ENCODE data around the gene SLC30A1.

The SLC30A1 gene

DNA sequence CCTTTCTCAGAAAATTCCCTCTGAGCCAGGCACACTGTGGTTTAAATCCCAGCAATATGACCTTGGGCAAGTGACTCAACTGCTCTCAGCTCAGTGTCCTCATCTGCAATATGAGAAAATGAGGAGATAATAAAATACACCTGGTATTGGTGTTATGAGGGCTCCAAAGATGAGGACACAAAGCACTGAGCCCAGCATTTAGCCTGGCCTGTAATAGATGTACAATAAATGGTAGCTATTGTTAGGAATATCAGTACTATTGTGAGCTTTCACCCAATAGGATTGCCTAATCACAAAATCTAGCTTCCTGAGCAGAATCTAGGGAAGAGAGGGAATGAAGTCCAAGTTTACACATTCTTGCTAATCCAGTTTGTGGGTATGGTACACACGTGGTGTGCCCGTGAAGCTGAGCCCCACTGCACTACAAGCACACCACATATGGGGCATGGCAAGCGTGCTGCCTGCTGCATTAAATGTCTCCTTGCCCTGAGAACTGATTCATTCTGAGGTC, 24.3 kb upstream of the SLC30A1 start:
- Mint-ChIP-seq H3K27me3 (ENCODE audit: low read depth) (peaks cover 12% of the 10 kb centered on the region), H3K9me3 (no peaks in the 10 kb centered on the region), H3K4me3 (no peak overlapping the region), H3K36me3 (ENCODE audit: low read depth) (no peaks in the 10 kb centered on the region), H3K4me1 (ENCODE audit: low read depth) (peaks cover 19% of the 10 kb centered on the region), H3K27ac (no peak overlapping the region)

DNA sequence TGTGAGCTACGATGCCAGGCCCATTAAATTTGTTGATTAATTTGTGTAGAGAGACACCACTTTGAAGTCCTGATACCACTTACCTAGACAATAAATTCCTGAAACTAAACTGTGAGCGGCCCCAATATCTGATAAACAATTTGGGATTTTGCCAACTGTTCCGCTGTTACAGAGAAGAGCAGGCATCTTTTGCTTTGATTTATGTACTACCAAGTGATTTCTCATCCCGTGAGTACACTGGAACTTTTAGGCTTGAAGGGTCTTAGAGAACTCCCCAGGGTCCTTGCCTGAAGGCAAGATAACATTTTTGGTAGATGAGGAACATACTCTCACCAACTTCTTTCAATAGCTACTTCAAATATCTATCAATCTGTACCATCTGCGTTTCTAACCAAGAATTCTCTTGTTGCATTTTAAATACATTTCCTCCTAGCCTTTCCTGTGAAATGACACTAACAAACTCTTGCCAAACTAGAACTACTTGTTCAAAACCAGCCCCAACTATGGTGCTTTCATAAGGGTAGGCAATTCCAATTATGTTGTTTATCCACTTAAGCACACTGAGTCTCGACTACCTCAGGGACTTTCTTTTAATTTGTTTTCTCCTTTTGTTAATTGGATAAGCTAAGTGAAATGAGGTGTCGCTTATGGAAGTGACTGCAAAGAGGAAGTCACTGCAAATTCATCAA, 23.2 kb upstream of the SLC30A1 start:
- Mint-ChIP-seq H3K27me3 (ENCODE audit: low read depth) (peaks cover 12% of the 10 kb centered on the region), H3K4me1 (ENCODE audit: low read depth) (peaks cover 22% of the 10 kb centered on the region), H3K36me3 (ENCODE audit: low read depth) (no peaks in the 10 kb centered on the region), H3K9me3 (no peaks in the 10 kb centered on the region), H3K4me3 (no peak overlapping the region), H3K27ac (no peak overlapping the region)

DNA sequence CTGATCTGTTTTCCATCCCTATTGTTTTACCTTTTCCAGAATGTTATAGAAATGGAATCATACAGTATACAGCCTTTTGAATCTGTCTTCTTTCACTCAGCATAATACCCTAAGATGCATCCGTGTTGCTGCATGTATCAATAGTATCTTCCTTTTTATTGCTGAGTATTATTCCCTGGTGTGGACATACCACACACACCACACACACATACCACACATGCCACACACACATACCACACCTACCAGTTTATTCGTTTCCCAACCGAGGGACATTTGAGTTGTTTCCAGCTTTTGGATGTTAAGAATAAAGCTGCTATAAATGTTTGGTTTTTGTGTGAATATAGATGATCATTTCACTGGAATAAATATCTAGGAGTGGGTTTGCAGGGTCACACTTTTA, 22.2 kb upstream of the SLC30A1 start:
- Mint-ChIP-seq H3K4me3 (no peak overlapping the region), H3K4me1 (ENCODE audit: low read depth) (peaks cover 13% of the 10 kb centered on the region), H3K9me3 (no peaks in the 10 kb centered on the region), H3K27ac (no peak overlapping the region), H3K36me3 (ENCODE audit: low read depth) (no peaks in the 10 kb centered on the region), H3K27me3 (ENCODE audit: low read depth) (peaks cover 12% of the 10 kb centered on the region)

DNA sequence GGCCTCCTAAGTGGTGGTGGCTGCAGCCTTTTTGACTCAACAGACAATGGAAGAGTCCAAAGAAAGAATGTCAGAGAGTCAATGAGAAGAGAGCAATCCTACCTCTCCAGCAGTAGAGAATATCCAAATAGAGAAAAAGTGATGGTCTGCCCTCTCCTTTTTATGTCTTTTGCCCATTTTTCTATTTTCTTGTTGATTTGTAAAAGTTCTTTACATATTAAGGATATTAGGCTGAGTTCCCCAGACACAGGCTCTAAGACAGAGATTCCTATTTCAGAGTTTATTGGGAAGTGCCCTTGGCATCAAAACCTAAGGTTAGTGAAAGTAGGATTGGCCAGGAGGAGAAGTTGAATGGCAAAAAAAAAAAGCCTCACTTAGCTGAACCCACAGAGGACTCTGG, 20.3 kb upstream of the SLC30A1 start:
- Mint-ChIP-seq H3K4me1 (ENCODE audit: low read depth) (peaks cover 8% of the 10 kb centered on the region), H3K4me3 (no peak overlapping the region), H3K27ac (no peak overlapping the region), H3K9me3 (no peaks in the 10 kb centered on the region), H3K27me3 (ENCODE audit: low read depth) (peaks cover 18% of the 10 kb centered on the region), H3K36me3 (ENCODE audit: low read depth) (no peaks in the 10 kb centered on the region)

DNA sequence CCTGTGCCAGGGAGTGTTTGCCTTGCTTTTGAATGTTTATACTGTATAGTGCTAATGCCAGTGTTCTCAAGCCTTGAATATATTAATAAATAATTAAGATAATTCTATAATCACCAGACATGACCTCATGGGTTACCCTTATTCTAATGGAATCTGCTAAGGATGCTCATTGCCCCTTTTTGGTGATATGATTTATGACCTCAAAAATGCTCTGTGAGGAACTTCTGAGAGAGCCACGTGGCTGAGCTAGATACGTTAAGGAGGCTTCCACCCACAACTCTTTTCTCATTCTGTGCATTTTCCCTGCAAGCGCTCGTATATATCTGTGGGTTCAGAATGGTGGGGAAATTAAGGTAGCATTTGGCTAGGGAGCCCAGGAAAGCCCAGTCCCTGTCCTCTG, 19.6 kb upstream of the SLC30A1 start:
- Mint-ChIP-seq H3K9me3 (no peaks in the 10 kb centered on the region), H3K4me1 (ENCODE audit: low read depth) (peaks cover 8% of the 10 kb centered on the region), H3K4me3 (no peak overlapping the region), H3K27me3 (ENCODE audit: low read depth) (peaks cover 18% of the 10 kb centered on the region), H3K27ac (no peak overlapping the region), H3K36me3 (ENCODE audit: low read depth) (no peaks in the 10 kb centered on the region)

DNA sequence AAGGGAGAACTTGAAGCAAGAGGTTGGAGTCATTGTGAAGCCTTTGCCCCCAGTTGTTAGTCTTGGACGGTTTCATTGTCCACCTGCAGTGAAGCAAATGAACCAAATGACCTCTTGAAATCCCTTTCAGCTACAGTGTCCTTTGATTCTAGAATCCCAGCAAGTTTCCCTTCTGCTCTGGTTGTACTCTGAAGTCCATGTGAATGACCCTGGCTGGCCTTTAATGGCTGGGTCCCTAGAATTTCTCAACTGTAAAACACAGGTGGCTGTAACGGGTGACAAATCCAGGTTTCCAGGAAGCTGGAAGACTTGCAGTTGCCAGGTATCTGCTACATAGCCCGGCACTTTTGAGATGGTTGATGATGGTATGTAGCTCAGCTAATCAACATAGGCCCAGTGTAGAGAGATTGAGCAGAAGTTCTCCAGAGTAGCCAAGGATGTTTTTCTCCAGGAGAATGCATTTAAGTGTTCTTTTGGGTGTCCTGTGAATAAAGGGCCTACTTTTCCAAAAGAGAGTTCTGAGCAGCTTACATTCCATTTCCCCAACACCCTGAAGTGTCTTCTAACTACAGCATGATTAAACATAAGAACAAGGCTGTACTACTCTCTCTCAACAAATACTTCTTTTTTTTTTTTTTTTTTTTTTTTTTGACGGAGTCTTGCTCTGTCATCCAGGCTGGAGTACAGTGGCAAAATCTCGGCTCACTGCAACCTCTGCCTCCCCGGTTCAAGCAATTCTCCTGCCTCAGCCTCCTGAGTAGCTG, 17.6 kb upstream of the SLC30A1 start:
- H3K27ac Mint-ChIP-seq = no peak overlapping the region

DNA sequence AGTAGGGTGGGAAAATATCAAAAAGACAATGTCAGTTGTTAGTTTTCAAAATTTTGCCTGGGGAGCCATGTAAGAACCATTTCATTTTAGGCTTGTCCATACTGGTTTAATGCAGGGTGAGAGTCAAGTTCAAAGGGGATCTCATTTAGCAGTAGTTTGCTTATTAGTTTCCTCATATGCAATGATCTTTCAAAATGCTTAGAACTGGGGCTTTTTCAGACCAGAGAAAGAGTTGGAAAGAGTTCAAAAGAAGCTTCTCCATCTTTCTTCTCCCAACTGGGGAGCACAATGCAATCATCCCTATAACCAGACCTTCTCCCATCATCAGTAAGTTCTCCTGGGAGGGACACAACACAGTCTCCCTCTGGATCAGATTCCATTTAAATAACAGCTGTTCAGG, 16.5 kb upstream of the SLC30A1 start:
- H3K4me3 Mint-ChIP-seq = no peak overlapping the region
- H3K9me3 Mint-ChIP-seq = no peaks in the 10 kb centered on the region
- H3K4me1 Mint-ChIP-seq (ENCODE audit: low read depth) = peaks cover 8% of the 10 kb centered on the region
- peaks cover 25% of the 10 kb centered on the region for H3K27me3 Mint-ChIP-seq (ENCODE audit: low read depth)
- H3K36me3 Mint-ChIP-seq (ENCODE audit: low read depth) = no peaks in the 10 kb centered on the region
- no peak overlapping the region for H3K27ac Mint-ChIP-seq

More for the DNA sequence above, 17.6 kb upstream of the SLC30A1 start:
- Mint-ChIP-seq H3K27me3 (ENCODE audit: low read depth) (peaks cover 32% of the 10 kb centered on the region), H3K4me3 (no peak overlapping the region), H3K9me3 (no peaks in the 10 kb centered on the region), H3K36me3 (ENCODE audit: low read depth) (no peaks in the 10 kb centered on the region), H3K4me1 (ENCODE audit: low read depth) (peaks cover 8% of the 10 kb centered on the region)

DNA sequence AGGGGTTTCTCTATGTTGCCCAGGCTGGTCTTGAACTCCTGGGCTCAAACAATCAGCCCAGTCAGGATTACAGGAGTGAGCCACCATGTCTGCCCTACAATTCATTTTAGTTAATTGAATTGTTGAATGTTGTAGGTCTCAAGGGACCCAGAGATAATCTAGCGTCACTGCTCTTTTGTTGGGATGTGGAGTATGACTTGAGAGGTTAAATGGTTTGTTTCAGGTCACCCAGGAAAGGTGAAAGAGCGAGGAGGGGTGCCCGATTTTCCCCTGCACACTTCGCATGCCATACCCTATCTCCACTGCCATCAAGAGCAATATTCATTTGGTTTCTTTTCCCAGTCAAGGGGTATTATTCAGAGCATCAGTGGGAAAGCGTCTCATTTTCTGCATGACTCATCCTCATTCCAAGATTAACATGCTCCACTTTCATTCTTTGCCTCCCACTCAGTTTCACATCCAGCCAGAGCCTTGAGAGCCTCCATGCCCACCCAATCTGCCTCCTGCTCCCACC, 13.1 kb upstream of the SLC30A1 start:
- peaks cover 2% of the 10 kb centered on the region for H3K4me1 Mint-ChIP-seq (ENCODE audit: low read depth)
- no peak overlapping the region for H3K27ac Mint-ChIP-seq
- no peak overlapping the region for H3K4me3 Mint-ChIP-seq
- H3K27me3 Mint-ChIP-seq (ENCODE audit: low read depth) = peaks cover 24% of the 10 kb centered on the region
- no peaks in the 10 kb centered on the region for H3K9me3 Mint-ChIP-seq
- no peaks in the 10 kb centered on the region for H3K36me3 Mint-ChIP-seq (ENCODE audit: low read depth)

DNA sequence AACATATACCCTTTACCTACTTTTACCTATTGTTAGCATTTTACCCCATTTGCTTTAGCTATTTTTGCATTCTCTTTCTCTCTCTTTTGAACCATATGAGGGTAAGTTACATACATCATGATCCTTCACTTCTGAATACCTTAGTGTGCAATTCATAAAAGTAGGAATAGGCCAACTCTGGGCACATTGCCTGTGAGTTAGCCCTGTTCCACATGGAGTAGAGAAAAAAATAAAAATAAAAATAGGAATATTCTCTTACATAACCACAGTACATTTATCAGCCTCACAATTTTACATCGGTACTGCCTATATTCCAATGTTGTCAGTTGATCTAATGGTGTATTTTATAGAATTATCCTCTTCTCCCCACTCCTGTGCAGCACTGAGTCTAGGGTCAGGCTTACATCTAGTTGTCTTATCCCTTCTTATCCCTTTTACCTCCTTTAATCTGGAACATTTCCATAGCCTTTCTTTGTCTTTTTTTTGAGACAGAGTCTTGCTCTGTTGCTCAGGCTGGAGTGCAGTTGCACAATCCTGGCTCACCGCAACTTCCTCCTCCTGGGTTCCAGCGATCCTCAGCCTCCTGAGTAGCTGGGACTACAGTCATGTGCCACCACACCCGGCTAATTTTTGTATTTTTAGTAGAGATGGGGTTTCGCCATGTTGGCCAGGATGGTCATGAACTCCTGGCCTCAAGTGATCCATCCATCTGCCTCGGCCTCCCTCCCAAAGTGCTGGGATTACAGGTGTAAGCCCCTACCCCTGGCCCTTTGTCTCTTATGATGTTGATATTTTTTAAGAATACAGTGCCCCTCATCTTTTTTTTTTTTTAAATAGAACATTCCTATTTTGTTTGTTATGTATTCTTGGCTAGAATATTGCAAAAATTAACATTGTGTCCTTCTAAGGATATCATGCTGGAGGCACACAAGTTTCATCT, 11.1 kb upstream of the SLC30A1 start:
- no peaks in the 10 kb centered on the region for H3K36me3 Mint-ChIP-seq (ENCODE audit: low read depth)
- no peaks in the 10 kb centered on the region for H3K9me3 Mint-ChIP-seq
- no peak overlapping the region for H3K27ac Mint-ChIP-seq
- H3K4me3 Mint-ChIP-seq = no peak overlapping the region
- peaks cover 18% of the 10 kb centered on the region for H3K27me3 Mint-ChIP-seq (ENCODE audit: low read depth)
- H3K4me1 Mint-ChIP-seq (ENCODE audit: low read depth) = peaks cover 2% of the 10 kb centered on the region

DNA sequence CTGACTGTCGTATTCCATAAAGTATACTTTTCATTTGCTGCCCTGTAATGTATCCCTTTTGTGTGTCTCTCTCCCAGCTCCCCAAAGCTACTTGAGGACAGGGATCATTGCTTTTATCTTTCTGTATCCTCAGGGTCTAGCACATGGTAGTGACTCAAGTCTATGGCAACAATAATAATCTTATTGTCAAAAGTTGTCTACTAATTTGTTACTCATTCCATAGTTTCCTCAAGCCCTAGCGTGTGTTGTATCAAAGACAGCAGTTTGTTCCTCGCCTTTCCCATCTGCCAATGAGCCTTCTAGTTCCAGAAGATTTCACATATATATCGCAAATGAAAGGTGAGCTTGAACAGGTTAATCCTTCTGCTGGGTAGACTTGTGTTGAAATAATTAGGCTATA, 9.8 kb upstream of the SLC30A1 start:
- H3K36me3 Mint-ChIP-seq (ENCODE audit: low read depth) = no peaks in the 10 kb centered on the region

DNA sequence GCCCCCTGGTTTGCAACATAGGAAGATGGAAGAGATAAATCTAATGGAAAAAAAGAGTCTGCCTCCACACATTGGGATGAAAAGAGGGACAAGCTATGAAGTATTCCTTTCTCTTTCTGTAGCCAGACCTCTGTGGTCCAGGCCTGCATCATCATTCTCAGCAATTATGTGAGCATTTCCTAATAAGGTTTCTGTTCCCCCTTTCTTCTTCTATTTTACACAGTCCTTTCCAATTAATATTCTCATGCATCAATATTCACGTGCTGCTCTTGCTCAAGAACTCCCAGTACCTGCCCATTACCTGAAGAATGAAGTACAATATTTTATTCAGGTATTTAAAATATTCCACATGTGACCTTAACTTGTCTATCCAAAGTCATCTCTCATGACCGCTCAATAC, 8.2 kb upstream of the SLC30A1 start:
- no peaks in the 10 kb centered on the region for H3K9me3 Mint-ChIP-seq
- H3K4me1 Mint-ChIP-seq (ENCODE audit: low read depth) = peaks cover 4% of the 10 kb centered on the region
- peaks cover 8% of the 10 kb centered on the region for H3K27me3 Mint-ChIP-seq (ENCODE audit: low read depth)
- no peak overlapping the region for H3K27ac Mint-ChIP-seq
- no peaks in the 10 kb centered on the region for H3K36me3 Mint-ChIP-seq (ENCODE audit: low read depth)
- H3K4me3 Mint-ChIP-seq = no peak overlapping the region

More for the DNA sequence above, 9.8 kb upstream of the SLC30A1 start:
- no peak overlapping the region for H3K27ac Mint-ChIP-seq
- H3K9me3 Mint-ChIP-seq = no peaks in the 10 kb centered on the region
- no peak overlapping the region for H3K4me3 Mint-ChIP-seq
- H3K27me3 Mint-ChIP-seq (ENCODE audit: low read depth) = peaks cover 18% of the 10 kb centered on the region
- peaks cover 2% of the 10 kb centered on the region for H3K4me1 Mint-ChIP-seq (ENCODE audit: low read depth)

DNA sequence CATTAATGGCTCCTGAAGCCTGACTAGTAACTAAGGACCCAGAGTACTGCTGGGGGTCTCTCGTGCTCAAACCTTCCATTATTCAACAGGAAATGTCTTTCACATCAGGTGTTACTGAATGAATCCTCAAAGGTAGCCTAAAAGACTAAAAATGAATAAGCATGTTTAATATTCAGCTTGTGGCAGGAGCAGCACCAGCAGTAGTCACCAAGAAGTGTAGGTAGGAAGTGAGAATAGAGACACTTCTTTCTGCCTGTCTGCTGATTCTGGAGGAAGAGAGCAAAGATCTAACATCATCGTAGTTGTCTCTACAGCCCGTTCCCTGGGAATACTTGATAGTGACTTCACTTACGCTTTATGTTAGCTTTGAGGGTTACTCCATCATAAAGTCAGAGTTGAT, 7.6 kb upstream of the SLC30A1 start:
- H3K9me3 Mint-ChIP-seq = no peaks in the 10 kb centered on the region
- peaks cover 9% of the 10 kb centered on the region for H3K4me1 Mint-ChIP-seq (ENCODE audit: low read depth)
- no peak overlapping the region for H3K4me3 Mint-ChIP-seq
- no peaks in the 10 kb centered on the region for H3K36me3 Mint-ChIP-seq (ENCODE audit: low read depth)
- H3K27ac Mint-ChIP-seq = no peak overlapping the region
- peaks cover 4% of the 10 kb centered on the region for H3K27me3 Mint-ChIP-seq (ENCODE audit: low read depth)

DNA sequence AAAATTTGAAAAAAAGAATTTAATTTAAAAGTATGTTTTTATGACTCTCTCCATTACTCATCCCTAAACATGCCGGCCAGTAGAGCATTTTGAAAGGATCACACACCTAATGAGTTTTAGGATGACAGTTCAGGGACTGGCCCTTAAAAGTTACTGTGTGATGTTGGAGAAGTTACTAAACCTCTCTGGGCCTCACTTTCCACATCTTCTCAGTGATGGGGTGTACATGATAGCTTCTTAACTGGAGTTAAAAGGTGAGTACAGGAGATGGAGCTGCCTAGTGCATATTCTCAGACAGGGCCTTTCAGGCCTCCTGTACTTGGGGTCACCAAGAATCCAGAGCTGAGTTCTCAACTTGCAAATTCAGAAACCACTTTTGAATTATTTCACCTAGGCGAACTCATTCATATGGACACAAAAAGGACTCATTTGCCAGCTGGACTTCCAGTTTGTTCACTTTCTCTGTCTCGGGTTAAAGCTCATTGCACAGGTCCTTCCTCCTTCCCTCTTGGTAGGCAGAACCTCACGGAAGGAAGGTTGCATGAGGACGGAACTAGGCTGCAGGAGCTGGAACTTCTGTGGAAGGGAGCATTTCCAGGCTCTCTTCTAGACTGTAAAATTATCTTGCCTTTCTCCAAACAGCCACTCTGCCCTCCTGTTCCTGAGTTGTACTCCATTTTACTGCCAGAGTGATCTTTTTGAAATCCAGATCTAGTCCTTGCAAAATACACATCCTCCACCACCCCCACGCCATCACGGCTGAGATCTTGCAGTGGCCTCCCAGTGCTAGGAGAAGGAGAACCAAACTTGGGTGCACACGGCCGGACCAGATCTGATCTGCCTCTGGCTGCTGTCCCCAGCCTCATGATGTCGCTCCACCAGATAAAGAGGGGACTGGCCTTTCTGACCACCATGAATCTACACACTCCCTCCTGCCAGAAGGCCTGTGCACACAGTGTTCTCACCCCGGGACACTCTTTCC, 4.3 kb upstream of the SLC30A1 start:
- H3K27ac Mint-ChIP-seq = no peak overlapping the region
- peaks cover 5% of the 10 kb centered on the region for H3K27me3 Mint-ChIP-seq (ENCODE audit: low read depth)
- no peak overlapping the region for H3K4me3 Mint-ChIP-seq
- no peaks in the 10 kb centered on the region for H3K36me3 Mint-ChIP-seq (ENCODE audit: low read depth)
- H3K9me3 Mint-ChIP-seq = no peaks in the 10 kb centered on the region
- peaks cover 16% of the 10 kb centered on the region for H3K4me1 Mint-ChIP-seq (ENCODE audit: low read depth)

Measured in T-helper 1 cell treated with Interleukin-12 subunit alpha and Interleukin-12 subunit beta and Interleukin-4 antibody, amounts not matched to agents 30 μg/mL and 1 μg/mL, for 36 hours (primary cell).